Measurements from ENCODE around the gene PTPRK.
"Not testable (repeated sequence)": the region's sequence is repeated elsewhere in the genome, so short reads cannot be mapped to it uniquely, and the experiment has no call there.

PTPRK gene

DNA sequence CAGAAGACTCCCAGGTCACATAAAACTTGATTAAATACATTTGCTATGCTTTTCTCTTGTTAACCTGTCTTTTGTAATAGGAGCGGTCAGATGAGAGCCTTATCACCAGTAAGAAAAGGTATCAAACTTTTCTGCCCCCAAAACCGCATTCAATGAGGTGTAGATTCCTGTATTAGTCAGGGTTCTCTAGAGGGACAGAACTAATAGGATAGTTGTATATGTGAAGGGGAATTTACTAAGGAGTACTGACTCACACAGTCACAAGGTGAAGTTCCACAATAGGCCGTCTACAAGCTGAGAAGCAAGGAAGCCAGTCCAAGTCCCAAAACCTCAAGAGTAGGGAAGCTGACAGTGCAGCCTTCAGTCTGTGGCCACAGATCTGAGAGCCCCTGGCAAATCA, 32.7 kb downstream of the PTPRK start:
- DNase-seq: no peak

DNA sequence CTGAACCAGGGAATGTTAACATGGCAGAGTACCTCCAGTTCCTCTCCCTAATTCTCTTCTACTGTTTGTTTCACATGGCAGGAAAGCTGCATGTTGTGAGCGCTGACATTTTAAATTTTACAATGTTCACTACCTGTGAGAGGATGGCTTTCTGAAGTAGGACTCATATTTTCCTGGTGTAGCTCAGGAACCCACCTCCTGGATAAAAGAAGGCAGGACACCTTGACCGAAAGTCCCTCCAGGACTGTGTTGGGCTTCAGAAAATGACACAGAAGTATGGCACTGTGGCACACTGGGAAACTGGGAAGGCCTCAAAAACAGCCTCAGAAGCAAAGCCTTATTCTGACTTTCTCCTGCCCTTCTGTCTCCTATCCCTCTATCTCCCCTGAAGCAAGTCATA, 33.3 kb downstream of the PTPRK start:
- no peak for DNase-seq

DNA sequence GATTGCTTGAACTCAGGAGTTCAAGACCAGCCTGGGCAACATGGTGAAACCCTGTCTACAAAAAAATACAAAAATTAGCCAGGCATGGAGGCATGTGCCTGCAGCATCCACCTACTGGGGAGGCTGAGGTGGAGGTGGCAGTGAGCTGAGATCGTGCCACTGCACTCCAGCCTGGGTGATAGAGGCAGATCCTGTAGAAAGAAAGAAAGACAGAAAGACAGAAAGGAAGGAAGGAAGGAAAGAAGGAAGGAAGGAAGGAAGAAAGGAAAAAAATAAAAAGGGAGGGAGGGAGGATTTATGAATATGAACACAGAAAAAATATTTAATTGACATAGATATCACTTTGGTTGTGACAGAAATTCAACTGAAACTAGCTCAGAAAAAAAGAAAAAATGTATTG, 33.8 kb downstream of the PTPRK start:
- not testable (repeated sequence) for DNase-seq

DNA sequence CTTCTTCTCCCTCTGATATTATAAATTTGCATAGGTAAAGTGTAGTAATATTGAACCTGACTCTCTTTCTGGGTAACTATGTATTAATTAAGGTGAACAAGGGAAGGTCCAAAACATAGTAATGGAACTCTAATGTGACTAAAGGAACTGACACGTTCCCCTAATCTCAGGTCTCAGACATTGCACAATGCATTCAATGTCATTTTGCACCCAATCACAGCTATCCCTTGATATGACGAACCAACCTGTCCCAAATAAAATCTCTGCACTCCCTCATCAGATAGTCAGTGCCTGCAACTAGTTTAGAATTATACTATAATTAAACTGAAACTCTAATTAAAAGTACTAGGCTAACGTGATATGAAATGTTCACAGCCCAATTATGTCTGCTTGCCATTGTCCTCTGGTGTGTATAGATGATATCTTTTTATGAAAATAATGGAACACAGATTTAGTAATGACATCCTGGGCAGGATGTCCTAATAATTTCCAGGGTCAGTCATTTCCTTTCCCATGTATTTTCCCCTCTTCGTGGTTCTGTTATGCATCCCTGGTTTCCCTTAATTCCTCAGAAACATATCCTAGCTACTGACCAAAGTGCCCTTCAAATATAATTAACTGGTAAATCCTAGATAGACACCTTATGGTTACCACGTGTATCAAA, 36.8 kb downstream of the PTPRK start:
- no peak for DNase-seq

DNA sequence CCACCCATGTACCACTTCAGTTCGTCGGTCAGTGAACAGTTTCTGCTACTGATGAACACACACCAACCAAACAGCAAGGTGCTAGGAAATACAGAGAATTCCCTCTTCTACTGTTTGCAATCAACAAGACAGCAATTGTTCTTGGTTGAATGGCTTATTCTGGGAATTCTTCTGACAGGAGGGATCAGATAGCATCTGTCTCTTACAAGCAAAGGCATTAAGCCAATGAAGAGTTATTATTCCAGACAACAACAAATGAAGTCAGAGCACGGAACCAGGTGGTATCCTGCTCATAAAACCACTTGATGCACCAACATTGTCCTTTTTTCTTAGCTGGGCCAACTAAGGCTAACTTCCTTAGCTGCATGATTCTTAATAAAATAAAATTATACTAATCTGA, 37.8 kb downstream of the PTPRK start:
- no peak for DNase-seq

DNA sequence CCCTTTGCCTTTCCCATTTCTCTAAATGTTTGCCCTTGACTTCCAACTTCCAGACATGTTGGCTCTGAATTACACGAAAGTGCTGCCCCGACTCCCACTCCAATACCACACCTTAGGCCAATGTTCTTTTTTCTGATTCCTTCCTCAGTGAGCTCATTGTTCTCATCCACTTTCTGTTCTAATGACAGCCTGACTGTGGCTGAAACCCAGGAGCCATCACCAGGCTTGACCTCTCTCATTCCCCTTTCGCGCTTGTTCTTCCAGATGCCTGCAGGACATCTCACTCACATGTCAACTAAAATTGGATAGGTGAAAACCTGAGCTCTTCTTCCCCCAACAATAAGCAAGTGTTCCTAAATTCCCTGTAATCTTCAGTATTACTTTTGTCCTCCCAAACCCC, 40.4 kb downstream of the PTPRK start:
- DNase-seq: no peak

DNA sequence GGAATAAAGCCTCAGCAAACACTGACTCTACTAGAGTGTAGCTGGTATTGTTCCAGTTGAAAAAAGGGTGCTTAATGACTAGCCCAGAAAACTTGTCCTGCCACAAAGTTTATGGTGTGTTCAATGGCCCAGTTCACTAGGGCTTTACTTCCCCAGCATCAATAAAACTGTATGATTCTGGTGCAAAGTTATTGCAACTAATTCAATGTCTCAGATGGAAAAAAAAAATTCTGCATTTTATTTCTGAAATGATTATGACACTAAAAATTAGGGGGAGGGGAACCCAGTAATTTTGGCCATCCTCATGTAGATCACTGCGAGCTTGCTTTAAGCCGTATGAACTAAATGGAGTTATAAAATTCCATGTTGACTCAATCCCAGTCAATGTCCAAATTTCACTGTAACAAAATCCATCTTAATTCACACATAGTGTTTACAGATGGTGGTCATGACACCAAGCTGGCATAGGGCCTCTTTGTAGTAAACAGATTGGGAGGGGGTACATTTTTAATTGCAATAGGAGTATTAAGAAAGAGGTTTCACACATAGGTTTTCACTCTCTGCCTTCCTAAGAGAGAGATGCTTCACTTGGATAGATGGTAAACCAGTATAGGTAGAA, 41.2 kb downstream of the PTPRK start:
- no peak for DNase-seq

DNA sequence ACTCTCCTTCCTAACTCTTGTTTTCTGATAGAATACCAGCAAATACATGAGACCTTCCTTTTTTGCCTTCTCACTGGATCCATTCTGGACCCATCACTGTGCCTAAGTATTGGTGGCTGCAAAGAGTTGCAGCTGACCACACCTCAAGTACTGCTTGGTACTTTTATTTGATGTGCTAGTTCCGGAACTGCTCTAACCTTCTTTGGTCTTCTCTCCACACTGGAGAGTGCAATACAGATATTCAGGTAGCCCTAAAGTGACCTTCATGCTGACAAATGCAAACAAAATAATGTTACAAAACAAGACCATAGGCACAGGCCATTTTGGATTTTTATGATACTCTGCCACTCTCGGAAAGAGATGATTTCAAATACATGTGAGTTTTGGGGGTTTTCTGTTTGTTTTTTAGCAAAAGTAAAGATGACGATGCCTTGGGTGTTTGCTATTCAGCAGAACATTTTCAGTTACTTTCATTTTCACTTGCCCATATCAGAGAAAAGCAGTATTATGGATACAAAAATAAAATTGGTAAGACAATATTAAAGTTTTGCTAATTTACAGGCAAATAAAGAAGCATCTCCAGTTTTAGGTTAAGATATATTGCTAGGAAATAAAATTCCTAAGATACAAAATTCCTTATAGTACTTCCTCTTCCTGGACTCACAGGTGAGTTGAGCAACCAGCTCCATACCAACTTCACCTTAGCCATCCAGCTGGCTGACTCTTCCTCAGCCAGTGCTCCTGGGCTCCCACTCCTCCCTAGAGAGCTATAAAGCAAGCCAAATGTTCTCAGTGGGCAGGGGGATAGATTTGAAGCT, 42.0 kb downstream of the PTPRK start:
- DNase-seq: no peak

DNA sequence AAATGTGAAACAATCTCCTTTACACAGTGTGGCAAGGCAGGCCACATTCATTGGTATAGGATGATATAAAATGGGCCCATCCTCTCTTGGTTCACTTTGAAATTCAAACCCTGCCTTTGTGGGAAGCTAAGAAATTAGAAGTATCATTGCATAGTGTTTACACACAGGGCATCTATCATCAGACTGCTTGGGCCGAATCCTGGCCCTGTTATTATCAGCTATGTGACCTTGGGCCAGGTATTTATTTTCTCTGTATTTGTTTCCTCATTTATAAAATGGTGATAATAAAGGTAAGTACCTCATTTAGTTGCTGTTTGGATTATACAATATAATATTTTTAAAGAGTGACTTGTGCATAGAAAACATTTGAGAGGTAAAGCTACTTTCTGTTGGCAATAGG, 45.5 kb downstream of the PTPRK start:
- no peak for DNase-seq

DNA sequence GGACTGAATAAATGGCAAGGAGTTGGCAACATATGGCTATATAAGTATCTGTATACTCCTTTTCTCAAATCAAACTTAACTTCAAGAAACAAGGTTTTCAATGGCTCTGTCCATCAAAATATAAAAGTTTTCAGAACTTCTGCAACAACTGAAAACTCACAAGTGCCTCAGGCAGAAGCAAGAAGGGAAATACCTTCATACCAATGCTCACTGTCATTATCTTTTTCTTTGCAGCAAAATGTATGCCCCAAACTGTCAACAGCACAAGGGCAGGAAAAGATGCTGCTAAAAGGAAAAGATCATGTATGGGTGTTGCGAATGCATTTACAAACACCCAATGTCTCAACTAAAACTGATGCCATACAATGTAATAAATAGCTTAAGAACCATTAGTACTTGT, 45.9 kb downstream of the PTPRK start:
- no peak for DNase-seq

DNA sequence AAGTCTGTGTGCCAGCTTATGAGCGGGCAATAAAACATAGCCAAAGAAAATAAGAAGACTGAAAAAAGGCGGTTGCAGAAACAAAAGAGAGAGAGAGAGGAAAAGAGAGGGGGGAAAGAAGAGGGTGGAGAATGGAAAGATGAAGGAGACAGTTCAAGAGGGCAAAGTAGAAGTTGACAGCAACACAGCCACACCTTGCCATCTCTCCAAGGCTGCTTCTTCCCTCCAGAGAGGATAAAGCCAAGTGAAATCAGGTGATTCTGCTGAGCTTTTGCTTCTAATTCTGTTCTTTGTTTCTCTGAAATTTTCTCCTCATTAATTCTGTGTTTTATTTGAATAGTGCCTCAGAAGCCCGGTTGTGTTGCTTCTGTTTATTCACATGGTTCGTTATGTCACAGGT, 48.5 kb downstream of the PTPRK start:
- no peak for DNase-seq

DNA sequence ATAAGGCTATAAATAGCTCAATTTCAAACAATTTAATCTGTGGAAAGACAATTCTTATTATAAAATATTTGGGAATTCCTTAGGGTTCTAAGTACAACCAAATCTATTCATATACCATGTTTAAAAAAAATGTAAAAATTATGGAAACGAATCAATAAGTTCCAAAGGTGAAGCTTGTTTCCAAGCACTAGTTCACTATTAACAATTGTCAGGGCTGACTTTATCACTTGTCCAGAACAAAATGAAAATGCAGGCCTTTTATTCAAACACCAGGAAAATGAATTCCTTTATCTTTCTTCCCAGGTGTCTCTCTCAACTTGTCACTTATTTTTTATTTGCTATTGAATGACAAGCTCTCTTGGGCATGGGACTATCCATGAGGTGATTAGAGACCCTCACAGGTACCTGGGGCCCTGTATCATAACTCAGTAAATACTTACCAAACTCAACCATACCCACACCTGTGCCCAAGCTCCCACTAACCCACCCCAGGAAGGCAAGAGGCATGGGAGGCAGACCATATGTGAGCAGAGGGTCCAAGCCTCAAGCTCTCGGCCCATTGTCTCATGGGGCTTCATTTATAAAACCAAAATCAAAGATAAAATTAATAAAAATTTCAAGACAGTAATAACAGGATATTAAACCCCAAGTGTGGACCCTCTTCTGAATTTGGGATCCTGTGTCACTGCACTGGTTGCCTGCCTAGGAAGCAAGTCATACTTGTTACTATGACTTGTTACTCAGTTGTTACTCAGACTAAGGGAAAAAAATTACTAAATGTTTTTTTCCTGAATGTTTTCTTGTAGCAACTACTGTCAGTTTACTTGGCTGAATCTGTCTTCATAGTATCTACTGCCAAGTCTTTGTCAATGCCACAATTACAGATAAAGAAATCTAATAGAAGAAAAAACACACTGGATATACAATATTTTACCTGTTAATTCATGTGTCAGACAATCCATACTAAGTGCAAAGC, 54.7 kb downstream of the PTPRK start:
- no peak for DNase-seq

DNA sequence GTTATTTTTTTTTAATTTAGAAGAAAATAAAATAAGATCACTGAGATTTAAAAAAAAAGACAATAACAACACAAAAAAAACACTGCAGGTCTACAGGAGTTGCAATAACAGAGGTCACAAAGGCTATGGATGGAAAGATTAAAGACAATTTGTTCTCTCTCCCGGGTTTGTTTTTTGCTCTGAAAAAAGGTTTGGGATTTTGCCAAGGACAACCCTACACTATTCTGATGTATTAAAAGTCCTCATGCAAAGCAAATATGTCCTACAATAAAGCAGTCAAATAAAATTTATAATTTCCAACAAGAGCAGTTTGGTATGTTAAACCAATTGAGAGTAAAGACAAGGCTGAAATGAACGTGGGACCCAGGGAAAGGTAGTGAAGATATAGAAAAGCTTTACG, 55.6 kb downstream of the PTPRK start:
- no peak for DNase-seq

DNA sequence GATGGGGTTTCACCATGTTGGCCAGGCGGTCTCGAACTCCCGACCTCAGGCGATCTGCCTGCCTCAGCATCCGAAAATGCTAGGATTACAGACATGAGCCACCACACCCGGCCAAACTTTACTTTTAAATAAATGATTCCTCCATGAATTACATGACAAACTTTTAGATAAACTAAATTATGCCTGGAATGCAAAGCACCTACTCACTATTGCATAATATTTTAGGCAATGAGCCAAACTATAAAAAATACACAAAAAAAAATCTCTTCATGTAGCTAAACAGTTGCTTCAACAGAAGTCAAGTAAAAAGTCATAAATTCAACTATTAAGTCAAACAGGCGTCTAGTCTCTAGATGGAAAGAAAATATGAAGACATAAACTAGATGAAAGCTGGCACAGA, 56.5 kb downstream of the PTPRK start:
- no peak for DNase-seq

DNA sequence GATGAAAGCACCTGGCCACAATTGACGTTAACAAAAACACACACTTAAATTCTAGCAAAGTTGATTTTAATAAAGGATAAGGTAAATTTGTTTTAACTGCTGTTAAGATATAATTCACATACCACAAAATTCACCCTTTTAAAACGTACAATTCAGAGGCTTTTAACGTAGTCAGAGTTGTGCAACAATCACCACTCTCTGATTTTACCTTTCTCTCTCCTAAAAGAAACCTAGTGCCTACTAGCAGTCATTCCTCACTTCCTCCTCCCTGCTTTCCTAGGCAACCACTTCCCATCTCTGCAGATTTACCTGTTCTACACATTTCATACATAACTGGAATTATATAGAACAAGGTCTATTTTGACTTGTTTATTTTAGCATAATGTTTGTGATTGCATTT, 58.9 kb downstream of the PTPRK start:
- DNase-seq: no peak

DNA sequence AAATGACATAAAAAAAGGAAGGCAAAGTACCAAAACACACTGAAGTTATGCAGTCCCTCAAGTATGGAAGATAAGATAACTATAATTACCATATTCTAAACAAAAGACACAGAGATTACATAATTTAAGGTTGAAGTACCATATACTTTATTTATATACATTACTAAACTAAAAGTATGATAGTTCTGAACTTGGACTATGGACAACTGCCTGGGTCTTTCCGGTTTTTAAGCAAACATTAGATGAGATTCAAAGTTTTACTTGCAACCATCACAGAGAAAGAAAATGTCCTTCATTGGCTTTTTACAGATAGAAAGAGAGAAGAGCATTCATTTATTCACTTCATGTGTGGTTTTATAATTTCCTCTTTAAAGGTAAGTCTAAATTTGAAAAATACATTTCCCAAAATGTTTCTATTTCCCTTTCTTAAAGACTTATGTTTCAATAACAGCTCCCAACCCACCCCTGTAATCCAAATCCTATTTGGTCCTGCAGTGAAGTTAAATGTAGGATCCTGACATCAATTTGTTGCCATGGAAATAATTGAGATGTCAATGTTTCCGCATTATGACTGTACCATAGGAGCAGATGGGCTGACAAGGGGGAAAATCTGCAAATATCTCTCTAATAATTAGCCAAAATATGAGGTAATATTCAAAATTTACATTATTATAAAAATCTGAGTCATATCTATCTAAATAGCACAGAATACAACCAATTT, 63.7 kb downstream of the PTPRK start:
- DNase-seq: no peak

DNA sequence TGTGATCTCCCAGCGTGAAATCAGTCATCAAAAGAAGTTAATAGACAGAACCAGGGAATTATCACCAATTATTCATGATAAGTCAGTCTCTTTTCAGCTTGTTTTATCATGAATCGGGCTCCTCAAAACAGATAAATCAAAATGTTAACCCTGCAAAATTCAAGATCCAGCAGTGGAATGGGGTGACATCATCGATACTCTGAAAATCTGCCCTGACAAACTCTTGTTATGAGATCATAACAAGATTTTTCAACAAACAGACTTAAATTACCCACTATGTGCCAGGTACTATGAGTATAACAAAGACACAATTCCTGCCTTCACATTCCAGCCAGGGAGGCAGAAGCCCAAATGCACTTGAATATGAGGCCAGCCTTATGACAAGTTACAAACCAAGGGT, 64.4 kb downstream of the PTPRK start:
- DNase-seq: no peak

DNA sequence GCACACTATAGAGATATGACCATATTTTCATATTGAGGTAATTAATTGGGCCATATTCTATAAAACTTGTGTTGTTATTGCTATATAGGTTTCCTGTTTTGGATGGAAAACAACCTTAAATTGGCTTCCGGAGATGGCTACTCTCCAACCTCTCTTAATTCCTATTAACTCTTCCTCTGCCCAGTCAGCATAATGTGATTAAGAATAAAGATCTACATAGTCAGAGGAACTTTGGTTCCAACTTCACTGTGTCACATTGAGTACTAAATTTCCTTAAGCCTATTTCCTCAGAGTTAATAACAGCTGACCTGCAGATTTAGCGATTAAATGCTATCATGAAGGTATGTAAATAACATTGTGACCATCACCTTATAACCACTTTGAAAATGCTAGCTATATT, 67.7 kb downstream of the PTPRK start:
- DNase-seq: no peak

DNA sequence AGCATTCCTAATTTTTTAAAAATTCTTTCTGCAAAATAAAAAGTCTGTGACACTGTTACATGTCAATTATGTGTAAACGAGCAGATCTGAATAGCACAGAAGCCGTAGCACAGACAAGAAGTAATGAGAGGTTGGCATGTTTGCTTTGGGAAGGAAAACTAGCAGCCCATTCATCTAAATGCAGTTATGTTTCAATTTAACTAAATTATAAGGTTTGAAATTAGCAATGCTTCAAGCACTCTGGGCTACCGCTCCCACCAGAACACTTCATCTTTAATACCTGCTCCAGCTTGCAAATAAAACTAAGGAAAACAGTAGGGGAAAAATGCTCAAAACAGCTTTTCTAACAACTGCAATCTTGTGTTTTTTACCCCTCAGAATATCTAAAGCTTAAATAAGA, 73.9 kb downstream of the PTPRK start:
- DNase-seq: no peak

DNA sequence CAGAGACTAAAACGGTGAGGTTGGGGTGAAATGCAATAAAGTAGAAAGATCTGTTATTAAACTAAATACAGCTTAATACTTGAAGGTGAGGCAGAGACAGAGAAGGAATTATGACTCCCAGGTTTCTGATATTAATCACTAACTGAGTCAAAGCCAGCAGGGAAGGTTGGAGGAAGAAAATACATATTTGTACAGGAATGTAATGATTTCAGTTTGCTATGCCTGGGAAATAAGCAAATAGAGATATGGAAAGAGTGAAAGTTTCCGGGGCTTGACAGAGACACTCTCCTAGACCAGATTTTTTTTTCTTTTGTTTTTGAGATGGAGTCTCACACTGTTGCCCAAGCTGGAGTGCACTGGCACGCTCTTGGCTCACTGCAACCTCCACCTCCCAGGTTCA, 76.8 kb downstream of the PTPRK start:
- DNase-seq: no peak

DNA sequence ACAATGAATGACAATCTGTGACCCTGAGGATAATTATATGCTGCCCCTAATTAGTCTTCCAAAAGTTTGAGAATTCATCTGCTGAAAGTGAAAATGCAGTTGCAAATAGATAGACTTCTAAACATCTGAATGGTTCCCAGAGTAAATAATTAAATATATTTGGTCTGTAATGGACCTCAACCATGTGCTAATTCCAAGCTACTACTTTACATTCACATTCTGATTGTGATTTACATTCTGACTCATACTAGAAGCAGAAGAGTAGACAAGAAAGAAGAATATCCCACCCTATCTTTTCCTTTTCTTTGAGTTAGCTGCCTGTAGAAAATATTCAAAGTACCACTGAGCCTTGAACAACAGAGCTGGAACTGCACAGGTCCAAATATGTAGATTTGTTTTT, 80.8 kb downstream of the PTPRK start:
- no peak for DNase-seq

DNA sequence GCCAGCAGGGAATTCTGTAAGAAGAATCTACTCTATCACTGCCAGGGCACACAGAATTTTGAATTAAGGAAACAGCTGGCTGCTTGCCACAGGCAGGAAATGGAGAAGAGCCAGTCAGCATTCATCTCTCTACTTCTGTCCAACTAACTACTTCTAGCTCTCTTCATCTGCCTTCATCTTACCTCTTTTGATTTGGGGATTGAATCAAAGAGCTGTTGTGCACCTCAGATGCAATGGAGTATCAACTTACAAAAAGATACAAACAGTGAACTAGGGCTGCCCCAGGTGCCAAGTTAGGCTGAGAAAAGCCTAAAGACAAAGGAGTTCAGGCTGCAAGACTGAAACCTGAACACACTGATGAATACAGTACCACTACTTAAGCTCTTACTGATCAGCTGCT, 82.0 kb downstream of the PTPRK start:
- DNase-seq: no peak

DNA sequence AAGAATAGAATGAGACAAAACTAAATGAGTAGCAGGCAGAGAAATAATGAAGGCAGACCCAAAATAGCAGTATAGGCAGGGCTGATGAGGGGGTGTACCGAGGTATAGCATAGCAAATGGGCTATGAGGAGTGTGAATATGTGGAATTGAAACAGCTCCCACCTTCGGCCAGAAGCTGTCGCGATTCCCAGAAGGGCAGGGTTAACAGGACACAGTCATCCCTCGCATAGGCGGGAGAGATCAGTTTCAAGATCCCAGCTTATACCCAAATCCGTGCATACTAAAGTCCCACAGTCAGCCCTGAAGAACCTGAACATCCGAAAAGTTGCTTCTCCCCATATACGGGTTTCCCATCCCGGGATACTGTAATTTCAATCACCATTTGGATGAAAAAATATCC, 82.7 kb downstream of the PTPRK start:
- DNase-seq: no peak

Data from CD4-positive, alpha-beta T cell treated with Interleukin-4 for 4 hours (primary cell).